GM18861 (cell line): ENCODE data around the gene PLXNC1.

Source experiments
- ATAC-seq: cut with Tn5 transposase; IDR thresholded peaks from one replicate; pipeline ENCODE4 v1.9.1; 2021; ENCODE audit not compliant: unreplicated experiment

The PLXNC1 gene

DNA sequence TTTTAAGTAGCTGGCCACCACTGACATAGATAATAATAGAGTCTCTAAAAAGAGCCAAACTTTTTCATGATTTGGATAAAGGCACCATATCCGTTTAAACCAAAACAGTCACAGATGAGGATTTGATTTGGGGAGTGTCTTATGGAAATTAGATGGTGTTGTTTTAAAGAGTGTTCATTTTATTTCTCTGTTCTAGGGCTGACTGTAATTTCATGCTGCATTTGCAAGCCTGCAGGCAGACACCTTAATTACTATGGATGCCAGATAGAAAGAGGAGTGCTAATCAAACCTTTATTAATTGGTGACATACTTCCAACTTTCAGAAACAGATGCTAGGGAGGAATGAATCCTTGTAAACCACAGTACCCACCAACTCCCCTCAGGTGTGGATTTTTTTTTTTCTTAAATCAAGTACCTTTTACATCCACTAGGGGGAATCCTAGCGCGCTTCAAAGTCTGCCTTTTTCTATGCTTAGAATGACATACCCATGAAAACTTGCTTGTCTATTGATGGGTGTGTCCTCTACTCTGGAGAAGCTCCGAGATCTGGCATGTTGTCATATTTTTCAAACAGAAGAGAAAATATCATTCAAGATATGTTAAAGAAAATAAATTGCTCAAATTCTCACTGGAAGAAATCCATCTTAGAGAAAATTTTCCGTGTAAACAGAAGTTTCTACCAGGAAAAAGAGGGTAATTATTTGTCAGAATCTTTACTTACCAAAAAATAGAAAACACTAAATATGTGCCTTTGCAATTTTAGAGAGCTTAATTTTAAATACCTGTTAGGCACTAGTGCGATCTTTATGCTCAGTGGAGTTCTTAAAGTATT lies 14.2 kb upstream of the PLXNC1 start:
- no peak for ATAC-seq

DNA sequence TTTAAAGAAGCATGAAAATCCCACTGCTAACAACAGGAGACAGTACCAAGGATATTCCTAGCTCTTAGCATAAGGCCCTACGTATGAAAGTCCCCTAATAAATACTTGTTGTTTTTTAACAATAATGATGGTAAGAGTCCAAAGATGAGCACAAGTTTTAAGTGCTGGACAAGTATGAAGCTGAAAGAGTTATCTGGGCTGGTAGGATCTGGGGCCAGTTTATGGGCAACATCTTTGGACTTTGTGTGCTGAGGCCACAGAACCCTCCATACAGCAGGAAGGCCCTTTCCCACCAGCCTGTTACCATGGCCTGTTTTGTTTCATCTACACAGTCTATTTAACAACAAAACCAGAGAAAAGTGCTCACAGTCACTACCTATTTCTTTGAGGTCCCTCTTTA lies 12.5 kb upstream of the PLXNC1 start:
- ATAC-seq = no peak

DNA sequence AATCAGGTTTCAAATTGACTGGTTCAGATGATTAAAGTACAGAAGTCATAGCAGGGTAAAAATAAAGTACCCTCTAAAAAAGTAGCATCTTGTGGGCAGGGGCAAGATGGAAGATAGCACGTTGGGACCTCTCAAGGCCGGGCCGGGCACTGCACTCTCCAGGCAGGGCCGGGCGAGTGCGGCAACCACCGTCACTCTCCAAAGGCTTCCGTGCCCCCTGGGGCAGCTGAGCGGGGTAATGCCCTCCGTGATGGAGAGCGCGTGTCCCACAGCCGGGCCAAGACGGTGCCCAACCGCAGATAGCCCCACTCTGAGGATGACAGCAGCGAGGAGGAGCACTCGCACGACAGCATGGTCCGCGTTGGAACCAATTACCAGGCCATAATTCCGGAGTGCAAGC lies 8.6 kb upstream of the PLXNC1 start:
- no peak for ATAC-seq

DNA sequence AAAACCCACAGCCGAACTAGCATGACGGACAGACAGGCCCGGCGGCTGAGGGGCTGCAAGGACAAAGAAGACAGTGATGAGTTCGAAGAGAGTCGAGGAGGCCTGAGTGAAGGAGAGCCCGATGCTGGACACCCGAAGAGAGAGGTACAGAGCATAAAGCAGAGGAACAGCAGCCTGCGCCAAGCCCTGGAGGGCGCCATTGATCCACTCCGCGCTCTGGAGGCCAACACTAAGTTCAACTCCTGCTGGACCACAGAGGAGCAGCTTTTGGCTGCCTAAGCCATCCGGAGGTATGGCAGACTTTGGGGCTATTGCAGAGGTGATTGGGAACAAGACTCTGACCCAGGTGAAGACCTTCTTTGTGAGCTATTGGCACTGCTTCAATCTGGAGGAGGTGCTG lies 7.8 kb upstream of the PLXNC1 start:
- ATAC-seq = no peak

DNA sequence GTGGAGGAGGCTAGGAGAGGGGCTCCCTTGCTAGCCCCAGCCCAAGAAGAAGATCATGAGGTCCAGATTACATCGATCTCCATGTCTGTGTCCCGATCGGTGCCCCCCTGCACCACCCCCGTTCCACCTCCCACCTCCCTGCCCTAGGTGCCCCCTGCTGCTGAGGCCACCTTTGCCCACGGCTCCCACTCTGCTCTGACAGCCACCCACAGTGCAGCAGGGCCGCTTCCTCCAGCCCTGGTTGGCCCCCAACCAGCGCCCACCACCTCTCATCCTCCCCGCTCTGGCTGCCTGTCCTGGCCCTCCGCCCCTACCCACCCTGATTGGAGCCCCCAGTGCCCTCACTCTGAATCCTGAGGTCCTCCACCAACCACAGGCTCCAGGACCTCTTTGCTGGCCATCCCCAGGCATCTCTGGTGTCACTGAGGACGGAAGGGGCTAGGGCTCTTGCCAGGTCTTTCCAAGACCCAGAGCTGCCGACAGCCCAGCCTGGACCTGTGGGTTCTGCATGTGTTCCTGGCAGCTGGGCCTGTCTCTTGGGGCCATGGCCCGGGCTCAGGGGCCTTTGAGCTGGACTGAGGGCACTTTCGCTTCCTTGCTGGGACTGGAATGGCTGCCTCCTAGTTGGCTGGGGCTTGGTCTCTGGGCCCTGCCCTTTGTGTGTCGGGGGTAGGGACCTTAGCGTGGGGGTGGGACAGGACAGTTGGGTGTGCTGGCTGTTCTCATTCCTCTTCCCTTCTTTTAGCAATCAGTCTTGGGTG lies 7.2 kb upstream of the PLXNC1 start:
- ATAC-seq = no peak

DNA sequence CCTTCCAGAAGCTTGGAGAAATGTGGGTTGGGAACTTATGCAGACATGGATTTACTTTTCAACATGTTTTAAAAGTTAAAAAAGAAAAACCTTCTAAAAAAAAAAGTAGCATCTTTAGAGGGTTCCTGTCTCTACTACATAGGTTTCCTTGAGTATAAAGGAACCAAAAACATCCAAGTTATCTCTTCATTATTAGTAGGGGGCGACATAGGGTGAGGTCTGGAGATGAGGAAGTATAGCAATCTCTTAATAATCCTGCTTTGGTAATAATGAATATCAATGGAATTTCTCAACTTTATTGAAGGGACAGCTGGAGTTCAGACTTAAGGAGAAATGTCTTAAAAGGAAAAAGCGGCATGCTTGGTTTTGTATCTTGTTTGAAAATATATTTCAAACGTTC lies 6.5 kb upstream of the PLXNC1 start:
- no peak for ATAC-seq

DNA sequence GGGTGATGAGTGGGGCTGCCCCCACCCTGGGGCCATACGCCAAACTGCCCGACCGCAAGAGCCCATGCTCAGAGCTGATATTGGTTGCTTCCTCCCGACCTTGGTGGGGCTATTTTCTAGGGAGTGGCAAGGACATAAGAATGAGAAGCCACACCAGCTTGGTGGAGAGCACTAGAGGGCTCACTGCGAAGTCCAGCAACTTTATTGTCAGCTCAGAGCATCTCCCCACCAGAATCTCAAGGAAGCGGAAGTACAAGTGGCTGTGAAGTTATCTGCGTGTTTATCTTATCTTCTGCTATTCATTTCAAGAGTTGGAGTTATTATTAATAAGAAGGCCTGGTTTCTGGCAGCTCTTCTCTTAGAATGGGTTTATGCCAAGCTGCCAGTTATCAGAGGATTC lies 4.9 kb upstream of the PLXNC1 start:
- ATAC-seq = no peak

DNA sequence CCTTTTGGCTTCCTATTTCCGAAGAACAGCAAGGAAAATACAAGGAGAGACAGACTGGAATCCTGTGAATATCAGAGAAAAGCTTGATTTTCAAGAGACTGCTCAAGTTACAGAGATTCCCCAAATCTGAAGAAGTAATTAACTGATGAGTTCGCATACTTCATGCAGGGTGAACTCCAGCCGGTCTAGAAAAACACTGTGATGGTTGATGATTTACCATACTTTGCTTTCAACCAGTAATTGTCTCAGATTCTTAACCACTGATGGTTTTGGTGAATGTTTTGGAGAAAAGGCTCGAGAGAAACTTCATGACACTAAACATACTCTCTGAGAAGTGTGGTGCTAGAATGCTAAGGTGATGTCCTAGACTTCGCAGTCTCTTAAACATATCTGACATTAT lies 4.4 kb upstream of the PLXNC1 start:
- no peak for ATAC-seq

DNA sequence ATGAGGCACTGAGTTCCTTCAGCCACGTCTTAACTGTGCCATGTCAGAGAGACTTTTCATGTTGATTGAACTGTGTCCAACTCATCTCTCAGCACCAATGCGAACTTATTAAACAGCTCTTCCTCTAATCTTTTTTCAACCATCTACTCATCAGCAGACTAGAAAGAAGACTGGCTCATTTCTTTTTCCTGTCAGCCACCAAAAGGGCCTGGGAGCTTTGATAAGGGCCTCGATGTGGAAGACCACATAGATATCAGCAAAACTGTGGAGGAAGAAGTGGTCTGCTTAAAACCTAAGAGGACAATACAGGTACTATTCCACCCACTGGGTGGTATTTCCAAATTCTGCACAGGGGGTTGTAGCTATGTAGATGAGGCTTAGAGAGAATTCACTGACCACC lies 3.6 kb upstream of the PLXNC1 start:
- ATAC-seq = no peak

DNA sequence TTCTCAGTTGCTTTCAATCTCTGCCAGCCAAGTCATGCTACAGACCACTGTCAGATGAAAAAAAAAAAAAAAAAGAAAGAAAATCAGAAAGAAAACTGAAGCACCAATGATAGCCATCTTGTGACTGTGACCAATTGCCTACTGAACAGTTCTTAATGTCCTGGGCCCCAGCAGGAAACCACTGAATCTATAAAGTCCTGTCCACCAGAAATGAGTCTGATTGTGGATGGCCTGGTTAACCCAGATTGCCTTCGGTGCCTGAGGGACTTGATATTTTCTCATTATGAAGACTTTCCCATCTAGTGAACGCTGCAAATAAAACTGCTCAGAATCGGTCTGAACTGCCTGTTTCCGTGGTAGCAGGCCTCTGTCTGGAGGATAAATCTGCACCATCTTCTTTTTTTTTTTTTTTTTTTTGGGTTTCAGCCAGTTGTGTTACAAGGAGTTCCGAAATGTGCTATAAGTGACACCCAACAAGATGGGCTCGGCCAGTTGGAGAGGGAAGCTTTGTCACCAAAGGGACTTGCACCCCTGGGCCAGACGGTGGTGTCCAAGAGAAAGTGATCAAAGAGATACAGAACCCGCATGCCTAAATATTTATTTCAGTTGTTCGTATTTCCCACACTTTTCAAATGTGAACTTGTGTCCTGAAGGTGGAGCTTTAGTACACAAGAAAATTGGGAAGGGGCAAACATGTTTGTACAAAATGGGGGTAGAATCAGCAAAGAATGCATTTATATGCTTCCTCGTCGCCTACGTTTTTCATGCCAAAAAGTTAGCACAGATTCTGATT lies 3.0 kb upstream of the PLXNC1 start:
- ATAC-seq = no peak

DNA sequence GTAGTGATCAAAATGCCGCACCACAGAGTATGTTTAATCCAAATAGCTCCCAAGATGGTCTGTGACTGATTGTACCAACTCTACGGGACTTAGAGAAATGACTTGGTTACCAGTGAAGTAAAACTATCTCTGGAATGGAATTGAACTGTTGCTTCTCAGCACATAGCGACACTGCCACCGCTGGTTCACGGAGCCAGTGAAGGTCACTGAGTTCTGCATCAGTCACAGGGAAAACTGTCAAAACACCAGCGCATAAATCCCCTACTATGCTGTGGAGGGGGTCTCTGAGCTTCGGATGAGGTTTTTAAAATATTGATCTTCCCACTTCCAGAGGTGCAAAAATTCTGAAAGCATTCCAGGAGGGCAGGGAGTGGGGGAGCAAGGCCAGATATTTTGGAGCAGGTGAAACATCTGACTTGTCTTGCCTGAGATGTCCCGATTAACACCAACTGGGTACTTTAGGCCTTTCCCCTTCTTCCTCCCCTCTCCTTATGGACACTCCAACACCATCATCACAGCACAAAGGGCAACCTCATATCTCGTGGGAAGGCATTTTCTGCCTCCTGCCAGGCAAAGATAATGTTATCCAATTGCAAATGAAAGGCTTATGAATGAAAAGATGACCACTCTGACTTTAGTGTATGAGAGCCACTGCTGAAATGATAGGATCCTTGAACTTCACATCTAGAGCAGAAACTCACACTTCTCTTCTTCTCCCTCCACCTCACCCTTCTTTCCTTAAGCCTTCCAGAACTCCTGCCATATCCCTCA lies 2.0 kb upstream of the PLXNC1 start:
- ATAC-seq = no peak

DNA sequence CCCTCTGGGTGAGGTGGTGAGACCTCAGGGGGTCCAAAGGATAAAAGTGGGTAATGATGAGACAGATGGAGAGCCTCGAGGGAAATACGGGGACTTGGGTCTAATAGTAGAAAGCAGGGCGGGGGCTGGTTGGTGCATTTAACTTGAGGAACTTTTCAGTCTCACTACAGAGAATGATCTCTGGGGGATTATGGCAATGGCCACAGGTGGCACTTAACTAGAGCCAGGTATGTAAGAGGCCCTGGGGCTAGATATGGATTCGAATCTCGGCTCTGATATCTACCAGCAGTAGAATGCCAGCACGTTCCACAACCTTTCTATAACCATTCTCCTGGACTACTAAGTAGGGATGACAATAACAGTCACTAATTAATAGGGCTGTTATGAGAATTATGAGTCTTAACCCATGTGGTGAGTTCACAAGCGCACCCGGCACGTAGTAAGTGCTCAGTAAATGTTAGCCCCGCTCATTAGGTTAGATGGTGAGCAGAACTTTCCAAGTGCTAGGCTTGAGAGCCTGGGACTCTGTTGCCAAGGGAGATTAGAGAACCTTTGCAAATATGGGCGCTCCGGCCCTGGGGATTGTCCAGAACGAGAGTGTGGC lies 888 bp upstream of the PLXNC1 start:
- ATAC-seq = no peak

DNA sequence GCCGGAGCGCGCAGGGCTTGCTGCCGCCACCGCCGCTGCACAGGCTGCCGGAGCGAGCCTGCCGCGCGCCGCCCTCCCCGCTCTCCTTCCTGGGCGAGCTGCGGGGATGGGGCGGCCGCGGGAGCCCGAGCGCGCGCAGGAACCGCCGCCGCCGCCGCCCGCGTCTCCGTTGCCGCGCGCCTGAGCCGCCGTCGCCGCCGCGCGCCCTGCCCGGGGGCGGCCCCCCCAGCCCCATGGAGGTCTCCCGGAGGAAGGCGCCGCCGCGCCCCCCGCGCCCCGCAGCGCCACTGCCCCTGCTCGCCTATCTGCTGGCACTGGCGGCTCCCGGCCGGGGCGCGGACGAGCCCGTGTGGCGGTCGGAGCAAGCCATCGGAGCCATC lies 352 bp downstream of the PLXNC1 start:
- ATAC-seq = peak; percentile 3

DNA sequence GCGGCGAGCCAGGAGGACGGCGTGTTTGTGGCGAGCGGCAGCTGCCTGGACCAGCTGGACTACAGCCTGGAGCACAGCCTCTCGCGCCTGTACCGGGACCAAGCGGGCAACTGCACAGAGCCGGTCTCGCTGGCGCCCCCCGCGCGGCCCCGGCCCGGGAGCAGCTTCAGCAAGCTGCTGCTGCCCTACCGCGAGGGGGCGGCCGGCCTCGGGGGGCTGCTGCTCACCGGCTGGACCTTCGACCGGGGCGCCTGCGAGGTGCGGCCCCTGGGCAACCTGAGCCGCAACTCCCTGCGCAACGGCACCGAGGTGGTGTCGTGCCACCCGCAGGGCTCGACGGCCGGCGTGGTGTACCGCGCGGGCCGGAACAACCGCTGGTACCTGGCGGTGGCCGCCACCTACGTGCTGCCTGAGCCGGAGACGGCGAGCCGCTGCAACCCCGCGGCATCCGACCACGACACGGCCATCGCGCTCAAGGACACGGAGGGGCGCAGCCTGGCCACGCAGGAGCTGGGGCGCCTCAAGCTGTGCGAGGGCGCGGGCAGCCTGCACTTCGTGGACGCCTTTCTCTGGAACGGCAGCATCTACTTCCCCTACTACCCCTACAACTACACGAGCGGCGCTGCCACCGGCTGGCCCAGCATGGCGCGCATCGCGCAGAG lies 873 bp downstream of the PLXNC1 start:
- peak; percentile 25 for ATAC-seq

DNA sequence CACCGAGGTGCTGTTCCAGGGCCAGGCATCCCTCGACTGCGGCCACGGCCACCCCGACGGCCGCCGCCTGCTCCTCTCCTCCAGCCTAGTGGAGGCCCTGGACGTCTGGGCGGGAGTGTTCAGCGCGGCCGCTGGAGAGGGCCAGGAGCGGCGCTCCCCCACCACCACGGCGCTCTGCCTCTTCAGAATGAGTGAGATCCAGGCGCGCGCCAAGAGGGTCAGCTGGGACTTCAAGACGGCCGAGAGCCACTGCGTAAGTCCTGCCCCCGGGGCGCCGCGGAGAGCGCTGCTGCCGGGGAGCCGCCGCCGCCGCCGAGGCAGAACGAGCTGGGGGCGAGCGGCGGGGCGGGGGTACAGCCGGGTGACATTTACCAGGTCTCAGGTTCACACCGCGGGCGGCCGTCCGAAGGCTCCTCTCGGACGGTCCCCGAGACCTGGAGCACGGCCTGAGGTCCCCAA lies 1.4 kb downstream of the PLXNC1 start:
- ATAC-seq = no peak

DNA sequence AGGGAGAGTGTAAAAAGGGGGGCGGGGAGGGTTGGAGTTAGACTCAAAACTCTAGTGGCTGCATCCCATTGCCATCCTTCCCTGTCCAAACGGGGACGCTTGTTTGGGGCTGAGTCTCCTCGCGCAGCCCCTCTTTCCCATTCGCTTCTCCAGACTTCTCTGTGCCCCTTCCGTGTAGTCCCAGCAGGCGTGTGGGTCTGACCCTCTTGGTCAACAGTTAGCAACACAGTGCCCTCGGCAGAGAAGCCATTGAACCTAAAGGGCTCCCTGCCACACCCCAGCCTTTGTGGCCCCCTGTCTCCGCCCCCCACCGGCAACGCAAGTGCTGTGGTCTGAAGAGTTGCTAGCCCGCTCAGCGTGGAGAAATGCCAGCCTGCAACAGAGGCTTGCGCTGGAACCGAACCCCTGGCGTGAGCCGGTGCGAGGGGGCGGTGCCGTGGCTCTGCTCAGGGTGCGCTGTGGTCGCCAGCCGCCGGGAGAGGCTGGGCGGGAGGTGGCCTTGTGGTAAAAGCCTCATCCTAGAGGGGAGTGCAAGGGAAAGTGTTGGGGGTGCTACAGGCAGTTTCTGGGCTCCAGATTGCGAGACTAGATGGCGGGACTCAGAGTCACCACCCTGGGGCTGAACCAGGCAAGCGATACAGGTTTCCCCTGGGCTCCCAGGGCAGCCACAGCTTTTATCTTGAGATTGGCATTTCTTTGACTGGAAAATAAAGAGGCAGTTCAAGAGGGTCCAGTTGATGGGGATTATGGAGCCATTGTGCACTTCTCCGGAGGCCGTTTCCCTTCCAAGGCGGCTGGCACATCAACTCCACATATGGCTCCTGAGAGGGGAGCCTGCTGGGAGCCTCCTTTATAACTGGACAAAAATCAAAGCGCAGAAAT lies 2.1 kb downstream of the PLXNC1 start:
- ATAC-seq = no peak

DNA sequence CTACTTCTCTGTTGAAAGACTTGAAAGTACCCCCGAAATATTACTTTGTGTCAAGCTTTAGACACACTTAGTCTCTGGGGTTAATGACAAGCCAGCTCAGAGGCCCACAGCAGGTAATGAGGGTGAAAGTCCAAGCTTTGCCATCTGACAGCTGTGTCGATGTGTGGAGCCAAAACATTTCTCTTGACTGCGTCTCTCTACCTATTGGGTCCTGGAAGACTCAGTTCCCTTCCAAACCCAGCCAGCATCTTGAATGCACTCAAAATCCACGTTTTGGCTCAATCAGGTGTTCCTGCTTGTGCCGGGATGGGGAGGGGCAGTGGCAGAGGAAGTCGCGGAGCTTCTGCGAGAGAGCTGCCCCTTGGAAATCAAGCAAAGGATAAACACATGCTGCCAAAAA lies 3.2 kb downstream of the PLXNC1 start:
- no peak for ATAC-seq

DNA sequence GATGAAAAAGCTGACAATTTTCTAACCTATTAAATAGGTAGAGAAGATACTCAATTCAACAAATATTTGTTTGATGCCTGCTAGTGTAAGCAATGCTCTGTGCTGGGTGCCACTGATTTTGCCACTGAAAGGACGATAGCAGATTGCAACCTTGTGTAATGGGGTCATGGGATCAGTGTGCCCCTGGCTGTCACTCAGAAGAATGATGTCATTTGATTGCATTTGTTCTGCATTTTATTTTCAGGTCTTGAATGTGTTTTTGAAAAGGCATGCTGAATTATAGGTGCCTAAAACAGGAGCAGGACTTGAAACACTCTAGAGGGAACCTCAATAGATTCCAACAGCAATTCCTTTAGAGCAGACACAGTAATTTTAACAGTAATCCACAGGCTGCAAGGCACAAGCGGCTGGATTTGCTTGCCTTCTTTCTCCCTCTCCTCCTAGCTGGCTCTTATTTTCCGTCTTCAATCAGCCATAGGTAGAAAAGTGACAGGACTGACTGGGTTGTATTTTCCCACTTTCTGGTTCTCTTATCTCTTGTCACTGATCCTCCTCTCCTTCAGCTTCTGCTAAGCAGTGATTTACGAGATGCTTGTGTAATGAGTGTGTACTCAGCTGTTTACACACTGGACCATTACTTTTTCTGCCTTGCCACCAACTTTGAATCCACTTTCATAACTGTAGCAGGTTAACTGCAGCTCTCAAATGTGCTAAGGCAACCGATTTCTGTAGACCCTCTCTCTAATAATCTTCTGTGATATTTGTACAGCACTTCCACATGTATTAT lies 4.1 kb downstream of the PLXNC1 start:
- ATAC-seq = no peak
